ENCODE measurements around the gene HINFP.
"Not testable (repeated sequence)": the region's sequence is repeated elsewhere in the genome, so short reads cannot be mapped to it uniquely, and the experiment has no call there.

Gene HINFP

DNA sequence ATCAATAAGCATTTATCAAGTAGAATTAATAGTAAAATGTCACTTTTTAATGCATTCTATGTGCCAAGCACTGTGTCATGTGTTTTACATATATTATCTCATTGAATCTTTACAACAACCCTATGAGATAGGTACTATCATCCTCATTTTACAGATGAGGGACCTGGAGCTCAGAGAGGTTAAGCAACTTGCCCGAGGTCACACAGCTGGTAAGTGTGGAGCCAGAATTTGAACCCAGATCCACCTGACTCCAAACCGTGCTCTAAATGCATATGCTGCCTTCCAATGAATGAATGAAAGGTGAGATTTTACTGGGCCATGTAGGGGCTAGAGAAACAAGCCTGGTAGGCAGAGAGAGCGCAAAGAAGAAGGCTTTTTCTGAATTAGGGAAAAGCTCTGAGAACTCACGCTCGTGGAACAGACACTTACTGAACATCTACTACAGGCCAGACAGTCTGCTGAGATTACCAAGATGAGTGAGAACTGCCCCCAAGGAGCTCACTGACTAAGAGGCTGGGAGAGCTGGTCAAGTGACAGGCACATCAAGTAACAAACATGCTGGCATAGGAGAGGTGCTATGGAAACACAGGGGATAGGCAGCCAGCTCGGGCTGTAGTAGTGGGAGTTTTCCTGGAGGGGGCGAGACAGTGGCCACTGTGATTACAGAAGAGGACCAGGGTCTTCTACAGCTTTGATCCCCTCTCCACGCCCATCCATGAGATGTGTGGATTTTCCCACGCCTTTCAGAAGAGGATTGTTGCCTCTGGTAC is 31.9 kb downstream of the HINFP start:
- Mint-ChIP-seq H3K27ac (no peak overlapping the region), H3K9me3 (no peaks in the 10 kb centered on the region), H3K4me1 (peaks cover 14% of the 10 kb centered on the region), H3K36me3 (no peaks in the 10 kb centered on the region), H3K4me3 (no peak overlapping the region)
- ATAC-seq: no peak
- no peak for DNase-seq (ENCODE audit: low spot score in 2 of 2)

DNA sequence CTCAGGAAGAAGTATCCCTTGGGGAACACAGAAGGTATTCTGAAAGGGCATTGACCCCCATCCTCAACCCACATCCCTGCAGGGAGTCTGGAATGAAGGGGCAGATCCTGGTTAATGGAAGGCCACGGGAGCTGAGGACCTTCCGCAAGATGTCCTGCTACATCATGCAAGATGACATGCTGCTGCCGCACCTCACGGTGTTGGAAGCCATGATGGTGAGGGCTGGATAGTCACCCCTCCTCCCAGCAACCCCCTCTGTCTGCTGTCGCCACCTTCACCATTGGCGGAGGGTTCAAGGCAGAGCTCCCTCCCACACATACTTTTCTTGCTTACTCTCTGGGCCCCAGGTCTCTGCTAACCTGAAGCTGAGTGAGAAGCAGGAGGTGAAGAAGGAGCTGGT is 32.8 kb downstream of the HINFP start:
- Mint-ChIP-seq H3K4me3 (no peak overlapping the region), H3K9me3 (no peaks in the 10 kb centered on the region), H3K4me1 (peaks cover 7% of the 10 kb centered on the region), H3K36me3 (no peaks in the 10 kb centered on the region), H3K27ac (no peak overlapping the region)
- ATAC-seq (no peak), DNase-seq (ENCODE audit: low spot score in 2 of 2) (no peak)

DNA sequence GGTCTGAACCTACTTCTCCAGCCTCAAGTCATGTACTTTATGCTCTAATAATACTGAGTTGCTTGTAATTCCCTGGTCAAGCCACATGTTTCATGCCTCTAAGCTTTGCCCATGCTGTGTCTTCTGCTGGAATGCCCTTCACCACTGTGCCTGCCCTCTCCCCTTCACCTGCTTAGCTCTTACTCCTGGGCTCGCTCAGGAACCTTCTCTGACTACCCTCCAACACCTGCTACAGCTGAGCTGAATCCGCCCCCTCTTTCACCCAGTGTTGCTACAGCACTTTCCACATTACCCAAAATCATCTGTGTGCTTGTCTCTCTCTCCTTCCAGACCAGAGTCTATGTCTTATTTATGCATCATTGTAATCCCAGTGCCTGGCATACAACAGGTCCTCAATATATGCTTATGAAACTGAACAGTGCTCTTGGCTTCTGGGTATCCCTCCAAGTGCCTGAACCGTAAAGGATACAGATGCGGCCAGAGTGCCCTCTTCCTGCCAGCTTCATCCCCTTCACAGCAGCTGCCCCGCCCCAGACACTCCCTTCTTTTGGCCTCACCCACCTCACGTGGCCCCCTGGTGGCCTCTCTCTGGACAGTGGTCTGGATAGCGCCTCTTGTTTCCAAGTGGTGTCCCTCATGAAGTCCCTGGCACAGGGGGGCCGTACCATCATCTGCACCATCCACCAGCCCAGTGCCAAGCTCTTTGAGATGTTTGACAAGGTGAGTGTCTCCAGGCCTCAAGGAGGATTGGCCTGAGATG is 34.5 kb downstream of the HINFP start:
- Mint-ChIP-seq H3K4me3 (no peak overlapping the region), H3K4me1 (peaks cover 7% of the 10 kb centered on the region), H3K27ac (no peak overlapping the region), H3K36me3 (no peaks in the 10 kb centered on the region), H3K9me3 (no peaks in the 10 kb centered on the region)
- DNase-seq (ENCODE audit: low spot score in 2 of 2) (no peak), ATAC-seq (no peak)

DNA sequence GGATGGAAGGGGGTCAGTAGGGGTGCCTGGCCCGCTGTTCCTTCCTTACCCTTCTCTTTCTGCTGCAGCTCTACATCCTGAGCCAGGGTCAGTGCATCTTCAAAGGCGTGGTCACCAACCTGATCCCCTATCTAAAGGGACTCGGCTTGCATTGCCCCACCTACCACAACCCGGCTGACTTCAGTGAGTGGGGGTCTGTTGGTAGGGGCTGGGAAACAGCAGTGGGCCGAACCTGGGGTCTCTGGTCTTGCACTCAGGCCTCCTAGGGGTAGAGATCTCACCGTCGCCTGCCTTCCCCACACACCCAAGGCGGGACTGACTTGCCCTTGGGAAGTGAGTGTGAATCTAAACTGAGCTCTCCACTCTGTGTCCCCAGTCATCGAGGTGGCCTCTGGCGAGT is 35.1 kb downstream of the HINFP start:
- Mint-ChIP-seq H3K36me3 (no peaks in the 10 kb centered on the region), H3K9me3 (no peaks in the 10 kb centered on the region), H3K27ac (no peak overlapping the region), H3K4me1 (peaks cover 7% of the 10 kb centered on the region), H3K4me3 (no peak overlapping the region)
- DNase-seq (ENCODE audit: low spot score in 2 of 2) (no peak), ATAC-seq (no peak)

DNA sequence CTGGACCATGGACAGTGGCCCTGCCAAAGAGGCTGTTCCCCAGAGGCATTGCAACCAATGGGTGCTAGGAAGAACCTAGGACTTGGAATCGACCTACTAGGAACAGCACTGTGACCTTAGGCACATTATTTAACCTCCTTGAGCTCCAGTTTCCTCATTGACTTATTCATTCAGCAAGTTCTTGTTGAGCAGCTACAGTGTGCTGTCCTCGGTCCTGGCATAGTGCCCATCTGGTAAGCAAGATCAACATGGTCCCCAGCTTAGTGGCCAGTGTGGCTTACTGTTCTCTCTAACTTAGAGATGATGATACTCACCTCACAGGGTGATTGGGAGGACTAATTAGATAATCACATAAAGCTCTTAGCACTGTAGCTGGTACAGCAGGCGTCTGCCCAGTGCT is 35.7 kb downstream of the HINFP start:
- H3K4me3 Mint-ChIP-seq: no peak overlapping the region
- no peaks in the 10 kb centered on the region for H3K36me3 Mint-ChIP-seq
- DNase-seq (ENCODE audit: low spot score in 2 of 2) (no peak), ATAC-seq (no peak)
- no peaks in the 10 kb centered on the region for H3K9me3 Mint-ChIP-seq
- H3K4me1 Mint-ChIP-seq: peaks cover 7% of the 10 kb centered on the region
- H3K27ac Mint-ChIP-seq: no peak overlapping the region

DNA sequence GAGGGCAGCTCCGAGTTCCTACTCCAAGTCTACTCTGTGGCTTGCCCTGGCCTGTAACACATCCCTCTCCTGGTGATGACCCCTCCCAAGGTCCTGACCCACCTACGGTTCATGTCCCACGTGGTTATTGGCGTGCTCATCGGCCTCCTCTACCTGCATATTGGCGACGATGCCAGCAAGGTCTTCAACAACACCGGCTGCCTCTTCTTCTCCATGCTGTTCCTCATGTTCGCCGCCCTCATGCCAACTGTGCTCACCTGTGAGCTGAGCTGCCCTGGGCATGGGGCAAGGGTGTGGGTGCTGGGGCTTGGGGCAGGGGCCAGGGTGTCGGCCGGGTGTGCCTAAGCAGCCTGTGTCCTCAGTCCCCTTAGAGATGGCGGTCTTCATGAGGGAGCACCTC is 37.1 kb downstream of the HINFP start:
- no peak overlapping the region for H3K4me3 Mint-ChIP-seq
- H3K4me1 Mint-ChIP-seq: peaks cover 7% of the 10 kb centered on the region
- H3K9me3 Mint-ChIP-seq: no peaks in the 10 kb centered on the region
- ATAC-seq (no peak), DNase-seq (ENCODE audit: low spot score in 2 of 2) (no peak)
- no peak overlapping the region for H3K27ac Mint-ChIP-seq
- no peaks in the 10 kb centered on the region for H3K36me3 Mint-ChIP-seq

DNA sequence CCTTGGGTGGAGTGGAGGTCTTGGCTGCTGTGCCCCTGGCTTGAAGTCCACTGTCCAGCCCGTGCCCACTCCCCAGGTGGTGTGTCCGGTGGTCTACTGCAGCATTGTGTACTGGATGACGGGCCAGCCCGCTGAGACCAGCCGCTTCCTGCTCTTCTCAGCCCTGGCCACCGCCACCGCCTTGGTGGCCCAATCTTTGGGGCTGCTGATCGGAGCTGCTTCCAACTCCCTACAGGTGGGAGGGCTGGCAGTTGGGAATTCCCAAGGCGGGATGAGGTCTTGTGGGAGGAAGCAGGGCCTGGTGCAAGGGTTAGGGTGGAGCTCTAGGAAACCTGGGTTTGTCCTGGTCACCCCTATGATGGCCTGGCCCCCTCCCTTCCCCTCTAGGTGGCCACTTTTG is 38.8 kb downstream of the HINFP start:
- no peak for DNase-seq (ENCODE audit: low spot score in 2 of 2)
- H3K9me3 Mint-ChIP-seq: no peaks in the 10 kb centered on the region
- ATAC-seq: no peak
- H3K36me3 Mint-ChIP-seq: no peaks in the 10 kb centered on the region
- no peak overlapping the region for H3K27ac Mint-ChIP-seq
- H3K4me1 Mint-ChIP-seq: peaks cover 7% of the 10 kb centered on the region
- no peak overlapping the region for H3K4me3 Mint-ChIP-seq

DNA sequence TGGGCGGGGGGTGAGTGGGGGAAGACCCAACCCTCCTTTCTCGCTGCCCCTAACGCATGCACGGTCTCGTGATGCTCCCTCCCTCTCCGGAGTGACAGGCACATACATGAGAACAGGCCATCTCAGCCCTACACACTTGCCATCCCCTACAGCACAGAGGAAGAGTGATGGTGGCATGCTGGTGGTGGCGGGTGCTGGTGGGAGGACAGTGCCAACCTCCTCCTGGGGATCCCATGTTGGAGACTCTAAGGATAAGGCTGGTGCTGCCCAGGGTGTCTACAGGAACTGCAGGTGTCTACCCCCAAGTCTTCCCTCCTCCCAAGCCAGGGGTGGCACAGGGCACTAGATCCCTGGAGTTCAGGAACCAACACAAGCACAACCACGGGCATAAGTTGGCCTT is 40.5 kb downstream of the HINFP start:
- no peak overlapping the region for H3K27ac Mint-ChIP-seq
- no peak for ATAC-seq
- no peaks in the 10 kb centered on the region for H3K4me1 Mint-ChIP-seq
- H3K9me3 Mint-ChIP-seq: no peaks in the 10 kb centered on the region
- DNase-seq (ENCODE audit: low spot score in 2 of 2): no peak
- H3K4me3 Mint-ChIP-seq: no peak overlapping the region
- H3K36me3 Mint-ChIP-seq: no peaks in the 10 kb centered on the region

DNA sequence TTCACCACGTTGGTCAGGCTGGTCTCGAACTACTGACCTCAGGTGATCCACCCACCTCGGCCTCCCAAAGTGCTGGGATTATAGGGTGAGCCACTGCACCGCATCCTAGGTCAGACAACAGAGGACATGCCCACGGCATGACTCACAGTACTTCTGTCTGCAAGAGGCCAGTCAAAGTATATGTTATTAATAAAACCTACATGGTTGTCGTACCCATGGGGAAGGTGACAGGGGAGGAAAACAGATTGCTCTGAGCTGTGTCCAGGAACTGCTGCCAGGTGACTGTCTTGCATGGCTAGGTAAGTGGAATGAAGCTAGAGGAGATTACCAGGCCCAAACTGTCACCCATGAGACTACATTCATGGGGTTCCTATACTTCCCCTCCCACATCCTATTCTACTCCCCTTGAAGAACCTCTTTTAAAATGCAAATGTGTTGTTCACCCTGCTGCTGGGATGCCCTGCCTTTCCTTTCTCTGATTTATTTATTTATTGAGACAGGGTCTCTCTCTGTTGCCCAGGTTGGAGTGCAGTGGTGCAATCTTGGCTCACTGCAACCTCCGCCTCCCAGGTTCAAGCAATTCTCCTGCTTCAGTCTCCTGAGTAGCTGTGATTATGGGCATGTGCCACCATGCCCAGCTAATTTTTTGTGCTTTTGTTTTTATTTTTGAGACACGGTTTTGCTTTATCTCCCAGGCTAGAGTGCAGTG is 45.1 kb downstream of the HINFP start:
- Mint-ChIP-seq H3K27ac (no peak overlapping the region), H3K4me3 (no peak overlapping the region), H3K36me3 (peaks cover 6% of the 10 kb centered on the region), H3K4me1 (peaks cover 12% of the 10 kb centered on the region), H3K9me3 (no peaks in the 10 kb centered on the region)
- ATAC-seq: no peak
- no peak for DNase-seq (ENCODE audit: low spot score in 2 of 2)

DNA sequence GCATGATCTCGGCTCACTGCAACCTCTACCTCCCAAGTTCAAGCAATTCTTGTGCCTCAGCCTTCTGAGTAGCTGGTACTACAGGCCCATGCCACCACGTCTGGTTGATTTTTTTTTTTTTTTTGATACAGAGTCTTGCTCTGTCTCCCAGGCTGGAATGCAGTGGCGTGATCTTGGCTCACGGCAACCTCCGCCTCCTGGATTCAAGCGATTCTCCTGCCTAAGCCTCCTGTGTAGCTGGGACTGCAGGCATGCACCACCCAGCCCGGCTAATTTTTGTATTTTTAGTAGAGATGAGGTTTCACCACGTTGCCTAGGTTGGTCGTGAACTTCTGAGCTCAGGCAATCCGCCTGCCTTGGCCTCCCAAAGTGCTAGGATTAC is 45.7 kb downstream of the HINFP start:
- H3K36me3 Mint-ChIP-seq, H3K4me3 Mint-ChIP-seq: not testable (repeated sequence)

DNA sequence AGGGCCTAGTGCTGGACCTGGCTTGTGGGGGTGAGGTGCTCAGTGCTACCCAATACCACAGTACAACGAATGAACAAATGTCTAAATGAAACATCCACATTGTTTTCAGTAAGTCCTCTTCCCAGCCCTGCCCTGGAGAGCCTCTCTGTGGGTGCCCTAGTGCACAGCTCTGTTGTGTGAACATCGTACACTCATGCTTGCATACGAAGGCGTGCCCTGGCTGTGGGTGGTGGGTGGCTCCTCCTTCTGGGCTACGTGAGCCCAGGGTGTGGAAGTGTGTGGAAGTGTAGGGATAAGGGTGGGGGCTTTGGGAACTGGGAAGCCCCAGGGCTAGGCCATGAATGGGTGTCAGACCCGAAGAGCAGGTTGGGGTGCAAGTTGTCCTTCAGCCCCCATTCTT is 46.6 kb downstream of the HINFP start:
- DNase-seq (ENCODE audit: low spot score in 2 of 2) (no peak), ATAC-seq (no peak)
- Mint-ChIP-seq H3K27ac (peak overlapping the region; percentile 94), H3K4me1 (peaks cover 12% of the 10 kb centered on the region), H3K4me3 (peak overlapping the region; percentile 85), H3K36me3 (peaks cover 7% of the 10 kb centered on the region), H3K9me3 (no peaks in the 10 kb centered on the region)

More for the DNA sequence above, 45.7 kb downstream of the HINFP start:
- not testable (repeated sequence) for H3K9me3 Mint-ChIP-seq; H3K27ac Mint-ChIP-seq; ATAC-seq; DNase-seq (ENCODE audit: low spot score in 2 of 2)
- H3K4me1 Mint-ChIP-seq: peaks cover 12% of the 10 kb centered on the region

DNA sequence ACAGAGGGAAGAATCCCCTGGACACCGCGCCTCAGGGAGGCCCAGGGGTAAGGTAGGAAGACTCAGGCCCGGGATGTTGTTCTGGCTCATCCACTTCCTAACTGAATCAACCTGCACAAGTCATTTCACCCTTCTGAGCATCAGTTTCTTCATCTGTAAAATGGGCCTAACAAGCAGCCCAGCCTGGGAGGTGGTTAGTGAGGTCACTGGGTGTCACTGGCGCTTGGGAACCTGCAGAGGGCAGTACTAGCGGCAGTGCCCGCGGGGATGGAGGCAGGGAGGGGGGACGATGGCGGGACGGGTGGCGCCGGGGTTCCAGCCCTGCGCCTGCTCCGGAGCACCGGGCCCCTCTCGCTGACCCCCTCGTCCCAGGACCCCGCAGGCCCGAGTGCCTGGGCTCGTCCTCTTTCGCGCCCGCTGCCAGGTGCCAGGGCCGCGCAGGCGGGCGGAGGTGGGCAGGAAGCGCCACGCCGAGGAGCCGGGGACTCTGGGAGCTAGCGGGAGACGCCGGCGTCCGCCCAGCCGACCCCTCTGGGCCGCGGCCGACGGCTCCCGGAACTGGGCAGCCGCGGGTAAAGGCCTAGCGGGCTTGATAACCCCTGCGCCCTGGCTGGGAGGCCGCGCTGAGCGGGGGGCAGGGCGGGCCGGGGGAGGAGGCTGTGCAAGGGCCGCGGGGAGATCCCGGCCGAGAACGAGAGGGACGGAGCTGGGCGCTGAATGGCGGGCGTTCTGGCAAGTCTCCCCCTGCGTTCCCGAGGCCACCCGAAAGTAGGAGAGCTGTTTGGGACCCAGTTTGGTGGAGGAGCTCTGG is 47.3 kb downstream of the HINFP start, which contains the start of gene NLRX1:
Gene NLRX1 (plus strand): TSS at position 255 of the 811 bp plus-strand sequence. CDS start 2,679 bp downstream, outside the sequence.
- peaks cover 12% of the 10 kb centered on the region for H3K4me1 Mint-ChIP-seq
- H3K27ac Mint-ChIP-seq: peak within 1 kb of the TSS; percentile 94
- ATAC-seq: peak; percentile 94
- H3K9me3 Mint-ChIP-seq: no peaks in the 10 kb centered on the region
- DNase-seq (ENCODE audit: low spot score in 2 of 2): peak; percentile 78 to 93
- H3K36me3 Mint-ChIP-seq: peaks cover 13% of the 10 kb centered on the region
- H3K4me3 Mint-ChIP-seq: peak within 1 kb of the TSS; percentile 85

DNA sequence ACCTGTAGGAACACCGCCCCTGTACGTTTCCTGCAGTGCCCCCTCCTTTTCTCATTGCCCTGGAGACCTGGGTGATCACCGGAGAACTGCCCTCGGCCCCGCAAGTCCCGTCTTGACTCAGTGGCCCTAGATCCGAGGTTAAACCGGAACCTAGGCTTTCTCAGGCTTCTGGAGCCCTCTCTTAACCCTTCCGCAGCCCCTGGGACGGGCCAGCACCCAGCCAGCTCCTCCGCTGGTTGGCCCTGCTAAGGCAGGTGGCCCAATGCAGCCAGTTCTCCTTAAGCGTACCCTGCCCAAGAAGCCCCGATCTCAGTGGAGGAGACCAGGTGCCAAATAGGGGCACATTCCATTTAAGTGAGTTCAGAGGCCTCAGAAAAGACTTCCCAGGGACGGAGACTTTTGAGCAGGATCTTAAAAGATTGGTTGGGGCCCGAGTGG is 47.9 kb downstream of the HINFP start:
- peaks cover 12% of the 10 kb centered on the region for H3K4me1 Mint-ChIP-seq
- H3K4me3 Mint-ChIP-seq: peak overlapping the region; percentile 85
- DNase-seq (ENCODE audit: low spot score in 2 of 2): peak in 1 of 2 donors; percentile 79
- ATAC-seq: peak; percentile 60
- H3K9me3 Mint-ChIP-seq: no peaks in the 10 kb centered on the region
- peak overlapping the region; percentile 94 for H3K27ac Mint-ChIP-seq
- H3K36me3 Mint-ChIP-seq: peaks cover 13% of the 10 kb centered on the region

DNA sequence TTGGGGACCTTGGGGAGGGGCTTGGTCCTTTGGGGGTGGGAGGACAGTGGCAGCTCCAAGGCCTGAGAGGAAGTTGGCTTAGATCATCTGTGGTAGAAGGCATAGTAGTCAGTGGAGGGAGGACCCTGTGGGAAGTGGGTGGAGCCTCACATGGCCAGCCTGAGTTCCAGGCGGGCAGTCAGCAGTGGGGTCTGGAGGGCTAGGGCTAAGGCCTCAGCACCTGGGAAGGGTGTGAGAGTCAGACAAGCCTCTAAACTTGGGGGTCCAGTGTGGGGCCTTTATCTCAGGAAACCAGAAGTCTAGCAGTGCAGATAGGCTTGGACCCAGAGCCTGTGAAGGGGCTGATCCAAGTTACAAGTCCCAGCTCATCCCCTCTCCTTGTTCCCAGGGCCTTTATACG is 51.1 kb downstream of the HINFP start:
- Mint-ChIP-seq H3K4me1 (peaks cover 12% of the 10 kb centered on the region), H3K9me3 (no peaks in the 10 kb centered on the region), H3K4me3 (no peak overlapping the region), H3K36me3 (peaks cover 13% of the 10 kb centered on the region), H3K27ac (no peak overlapping the region)
- no peak for DNase-seq (ENCODE audit: low spot score in 2 of 2)
- ATAC-seq: no peak

DNA sequence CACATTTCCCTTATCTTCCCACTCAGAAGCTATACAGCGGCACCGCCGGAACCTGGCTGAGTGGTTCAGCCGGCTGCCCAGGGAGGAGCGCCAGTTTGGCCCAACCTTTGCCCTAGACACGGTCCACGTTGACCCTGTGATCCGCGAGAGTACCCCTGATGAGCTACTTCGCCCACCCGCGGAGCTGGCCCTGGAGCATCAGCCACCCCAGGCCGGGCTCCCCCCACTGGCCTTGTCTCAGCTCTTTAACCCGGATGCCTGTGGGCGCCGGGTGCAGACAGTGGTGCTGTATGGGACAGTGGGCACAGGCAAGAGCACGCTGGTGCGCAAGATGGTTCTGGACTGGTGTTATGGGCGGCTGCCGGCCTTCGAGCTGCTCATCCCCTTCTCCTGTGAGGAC is 52.1 kb downstream of the HINFP start:
- peaks cover 6% of the 10 kb centered on the region for H3K4me1 Mint-ChIP-seq
- peaks cover 13% of the 10 kb centered on the region for H3K36me3 Mint-ChIP-seq
- ATAC-seq (no peak), DNase-seq (ENCODE audit: low spot score in 2 of 2) (no peak)
- H3K27ac Mint-ChIP-seq: no peak overlapping the region
- H3K4me3 Mint-ChIP-seq: no peak overlapping the region
- no peaks in the 10 kb centered on the region for H3K9me3 Mint-ChIP-seq

Measured in stimulated activated effector memory CD8-positive, alpha-beta T cell treated with anti-CD3 and anti-CD28 coated beads, Interleukin-12 subunit alpha, Interleukin-12 subunit beta, amount 100 ng/mL, for 72 hours (primary cell).